ENCODE data around the gene EYA2.

EYA2 gene

GRCh38 chr20:46893877-46894578, 615 bp upstream of the EYA2 start:
- peak overlapping the region; percentile 20 to 55 (median 34) for H3K4me3 ChIP-seq
- H3K27ac ChIP-seq, result peak overlapping the region in 1 of 21 experiments; percentile 62

- peak overlapping the region; percentile 20 to 55 (median 34) for H3K4me3 ChIP-seq
- peak overlapping the region in 11 of 21 experiments; percentile 11 to 64 (median 47) for H3K27ac ChIP-seq
Measured at GRCh38 chr20:46894971-46895905, 595 bp downstream of the EYA2 start.

GRCh38 chr20:46895906-46896242, 1.2 kb downstream of the EYA2 start:
- peak overlapping the region in 6 of 7 experiments; percentile 20 to 55 (median 35) for H3K4me3 ChIP-seq
- peak overlapping the region in 3 of 21 experiments; percentile 59 to 64 (median 61) for H3K27ac ChIP-seq

GRCh38 chr20:46897328-46897880, 2.8 kb downstream of the EYA2 start:
- H3K4me3 ChIP-seq, result no peak overlapping the region
- no peak overlapping the region for H3K27ac ChIP-seq

- peak overlapping the region in 1 of 21 experiments; percentile 21 for H3K27ac ChIP-seq
Measured at GRCh38 chr20:46898423-46898822, 3.8 kb downstream of the EYA2 start.

GRCh38 chr20:46899621-46900020, 5.0 kb downstream of the EYA2 start:
- Histone ChIP-seq H3K4me3 (no peak overlapping the region), H3K27ac (peak overlapping the region in 1 of 21 experiments; percentile 77)

More at GRCh38 chr20:46898423-46898822, 3.8 kb downstream of the EYA2 start:
- no peak overlapping the region for H3K4me3 ChIP-seq

- H3K4me3 ChIP-seq, result no peak overlapping the region
- peak overlapping the region in 1 of 21 experiments; percentile 77 for H3K27ac ChIP-seq
Measured at GRCh38 chr20:46900086-46900485, 5.4 kb downstream of the EYA2 start.

GRCh38 chr20:46900826-46901225, 6.2 kb downstream of the EYA2 start:
- no peak overlapping the region for H3K27ac ChIP-seq
- H3K4me3 ChIP-seq, result no peak overlapping the region

GRCh38 chr20:46901638-46902037, 7.0 kb downstream of the EYA2 start:
- H3K27ac ChIP-seq, result no peak overlapping the region

GRCh38 chr20:46903256-46903655, 8.6 kb downstream of the EYA2 start:
- H3K27ac ChIP-seq, result no peak overlapping the region
- H3K4me3 ChIP-seq, result no peak overlapping the region

More at GRCh38 chr20:46901638-46902037, 7.0 kb downstream of the EYA2 start:
- no peak overlapping the region for H3K4me3 ChIP-seq

- no peak overlapping the region for H3K27ac ChIP-seq
- H3K4me3 ChIP-seq, result no peak overlapping the region
Measured at GRCh38 chr20:46903937-46904336, 9.3 kb downstream of the EYA2 start.

GRCh38 chr20:46905364-46906125, 10.9 kb downstream of the EYA2 start:
- no peak overlapping the region for H3K27ac ChIP-seq
- H3K4me3 ChIP-seq, result no peak overlapping the region

GRCh38 chr20:46913329-46914044, 18.8 kb downstream of the EYA2 start:
- Histone ChIP-seq H3K4me3 (no peak overlapping the region), H3K27ac (no peak overlapping the region)

GRCh38 chr20:46914789-46915379, 20.2 kb downstream of the EYA2 start:
- Histone ChIP-seq H3K27ac (peak overlapping the region in 1 of 21 experiments; percentile 73), H3K4me3 (no peak overlapping the region)

GRCh38 chr20:46915575-46916257, 21.1 kb downstream of the EYA2 start:
- Histone ChIP-seq H3K27ac (peak overlapping the region in 1 of 21 experiments; percentile 73), H3K4me3 (no peak overlapping the region)

GRCh38 chr20:46916258-46916603, 21.6 kb downstream of the EYA2 start:
- no peak overlapping the region for H3K4me3 ChIP-seq
- no peak overlapping the region for H3K27ac ChIP-seq

GRCh38 chr20:46917155-46917554, 22.5 kb downstream of the EYA2 start:
- Histone ChIP-seq H3K4me3 (no peak overlapping the region), H3K27ac (no peak overlapping the region)

- Histone ChIP-seq H3K4me3 (no peak overlapping the region), H3K27ac (no peak overlapping the region)
Measured at GRCh38 chr20:46920114-46920513, 25.5 kb downstream of the EYA2 start.

Measured in skin epidermis (tissue), 12 donors.